ENCODE results near the gene PALS1. TPM values are rescaled to one million over a fixed set of nuclear protein-coding genes. Genes with fewer than 3 reads are reported as not detected.

Gene PALS1
- total and polyA plus RNA-seq, 2 of the 8 experiments (the other 6 are each of a cell fraction or from before 2014, with no cell fraction given): 6.7 to 25.1 TPM

DNA sequence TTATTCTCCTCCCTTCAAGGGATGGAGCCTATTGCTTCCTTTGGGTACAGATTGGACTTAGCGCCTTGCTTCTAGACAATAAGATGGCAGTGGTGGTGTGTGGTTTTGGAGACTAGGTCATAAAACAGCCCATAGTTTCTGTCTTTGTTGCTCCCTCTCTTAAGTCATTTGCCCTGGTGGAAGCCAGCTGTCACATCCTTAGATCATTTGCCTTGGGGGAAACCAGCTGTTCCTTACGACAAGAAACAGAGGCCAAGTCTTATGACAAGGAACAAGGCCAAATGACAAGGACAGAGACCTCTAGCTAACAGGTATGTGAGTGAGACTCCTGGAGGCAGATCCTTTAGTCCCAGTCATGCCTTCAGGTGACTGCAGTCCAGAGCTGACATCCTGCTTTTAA lies 9.2 kb upstream of the PALS1 start:
- no peak overlapping the region for H3K4ac ChIP-seq (replicated peaks; ENCODE audit: insufficient read length, low read depth, low read length)
- H2BK120ac ChIP-seq (replicated peaks; ENCODE audit: low read depth, low read length): no peak overlapping the region
- H2BK20ac ChIP-seq (ENCODE audit: low read length): no peak overlapping the region
- H2BK15ac ChIP-seq (ENCODE audit: low read length): no peak overlapping the region
- TF ChIP-seq TCF12 (IDR thresholded peaks at IDR 0.05; ENCODE audit: low read depth, low read length): no peak
- no peak for TF ChIP-seq BCL11A (IDR thresholded peaks at IDR 0.05; ENCODE audit: low read depth in 2 of 2, low read length in 2 of 2)
- TF ChIP-seq CREB1 (IDR thresholded peaks at IDR 0.05): no peak
- H4K91ac ChIP-seq (replicated peaks; ENCODE audit: insufficient read length, low read length): no peak overlapping the region
- H3K23me2 ChIP-seq (ENCODE audit: low read depth, low read length): no peaks in the 10 kb centered on the region
- no peaks in the 10 kb centered on the region for H3K79me1 ChIP-seq (ENCODE audit: low read depth, low read length)
- POLR2A ChIA-PET (ENCODE audit: partially characterized antibody): interaction anchor here (1.7 kb wide), 1 partner anchor 10 kb away, joined by 11 read pairs; no protein-coding TSS in a partner anchor
- no peak overlapping the region for H3K14ac ChIP-seq (ENCODE audit: insufficient read length)
- H3K18ac ChIP-seq (ENCODE audit: extremely low read depth, low read length): no peak overlapping the region
- no peak overlapping the region for H2BK5ac ChIP-seq (ENCODE audit: low read depth, low read length)
- WGBS, 2 experiments (ENCODE audit: extremely low coverage in 1 of 2, insufficient coverage in 1 of 2, insufficient read length in 1 of 2, insufficient replicate concordance in 2 of 2, low coverage in 1 of 2, low lambda C conversion rate in 2 of 2, missing lambda C conversion rate in 1 of 2): 100% methylated on average over 2 of the region's 2 CpGs; no CpG with 5 or more reads in 1 of the 2 experiments
- no peak overlapping the region for H2AFZ ChIP-seq (ENCODE audit: low read length)
- no peak overlapping the region for H3K4me3 ChIP-seq (ENCODE audit: extremely low read depth in 1 of 4, insufficient read depth in 2 of 4, low read depth in 3 of 4, low read length in 4 of 4)
- H2BK12ac ChIP-seq (ENCODE audit: low read depth, low read length): no peak overlapping the region
- H3K23ac ChIP-seq (ENCODE audit: insufficient read length): no peak overlapping the region
- H3K9me3 ChIP-seq (ENCODE audit: insufficient read depth in 2 of 2, low read depth in 1 of 2, low read length in 1 of 2): no peaks in the 10 kb centered on the region
- H3K9ac ChIP-seq (replicated peaks in 1 of 4; ENCODE audit: extremely low read depth in 1 of 4, low read depth in 3 of 4, low read length in 3 of 4): no peak overlapping the region
- no peak overlapping the region for H4K8ac ChIP-seq (ENCODE audit: extremely low read depth, insufficient read depth, low read length)
- H3K27ac ChIP-seq (ENCODE audit: low read depth, low read length): no peak overlapping the region
- H3K79me2 ChIP-seq (ENCODE audit: control insufficient read depth in 1 of 2, insufficient read depth in 2 of 2, low read length in 2 of 2): no peaks in the 10 kb centered on the region
- no peaks in the 10 kb centered on the region for H3K4me1 ChIP-seq (replicated peaks in 1 of 4; ENCODE audit: control insufficient read depth in 3 of 4, insufficient read depth in 4 of 4, low read length in 3 of 4)
- DNase-seq (ENCODE audit: low read depth in 1 of 2, low spot score in 2 of 2): no peak
- no peak overlapping the region for H2AK5ac ChIP-seq (ENCODE audit: low read depth, low read length)
- H4K20me1 ChIP-seq (replicated peaks in 1 of 2; ENCODE audit: control insufficient read depth in 1 of 2, insufficient read depth in 2 of 2, low read length in 2 of 2): no peaks in the 10 kb centered on the region
- FAIRE-seq: no peak
- no peak overlapping the region for H3K56ac ChIP-seq (replicated peaks; ENCODE audit: insufficient read length, low read depth, low read length)
- CTCF ChIA-PET (ENCODE audit: partially characterized antibody): interaction anchor here (0.6 to 1.9 kb wide), 3 partner anchors 9 to 92 kb away, joined by 4 to 7 read pairs (median 5); no protein-coding TSS in a partner anchor
- no peaks in the 10 kb centered on the region for H3K27me3 ChIP-seq (replicated peaks in 1 of 4; ENCODE audit: control insufficient read depth in 3 of 4, extremely low read depth in 1 of 4, insufficient read depth in 3 of 4, low read length in 3 of 4)
- H3K4me2 ChIP-seq (ENCODE audit: insufficient read depth in 1 of 2, low read depth in 2 of 2, low read length in 2 of 2): no peak overlapping the region
- H3K36me3 ChIP-seq (ENCODE audit: control insufficient read depth in 2 of 4, insufficient read depth in 4 of 4, low read length in 3 of 4): no peaks in the 10 kb centered on the region
- no peak overlapping the region for H4K5ac ChIP-seq (ENCODE audit: insufficient read length, low read depth, low read length)
